ENCODE data around the gene PALM. TPM values are rescaled to one million over a fixed set of nuclear protein-coding genes. Genes with fewer than 3 reads are reported as not detected.
A peak's percentile ranks its signal among the peaks of the same experiment; 100 is the strongest.

PALM gene
- total and polyA plus RNA-seq, 9 of the 15 experiments (the other 6 are each of a cell fraction or from before 2014, with no cell fraction given): 0.04 to 6.6 (median 1.7) TPM

DNA sequence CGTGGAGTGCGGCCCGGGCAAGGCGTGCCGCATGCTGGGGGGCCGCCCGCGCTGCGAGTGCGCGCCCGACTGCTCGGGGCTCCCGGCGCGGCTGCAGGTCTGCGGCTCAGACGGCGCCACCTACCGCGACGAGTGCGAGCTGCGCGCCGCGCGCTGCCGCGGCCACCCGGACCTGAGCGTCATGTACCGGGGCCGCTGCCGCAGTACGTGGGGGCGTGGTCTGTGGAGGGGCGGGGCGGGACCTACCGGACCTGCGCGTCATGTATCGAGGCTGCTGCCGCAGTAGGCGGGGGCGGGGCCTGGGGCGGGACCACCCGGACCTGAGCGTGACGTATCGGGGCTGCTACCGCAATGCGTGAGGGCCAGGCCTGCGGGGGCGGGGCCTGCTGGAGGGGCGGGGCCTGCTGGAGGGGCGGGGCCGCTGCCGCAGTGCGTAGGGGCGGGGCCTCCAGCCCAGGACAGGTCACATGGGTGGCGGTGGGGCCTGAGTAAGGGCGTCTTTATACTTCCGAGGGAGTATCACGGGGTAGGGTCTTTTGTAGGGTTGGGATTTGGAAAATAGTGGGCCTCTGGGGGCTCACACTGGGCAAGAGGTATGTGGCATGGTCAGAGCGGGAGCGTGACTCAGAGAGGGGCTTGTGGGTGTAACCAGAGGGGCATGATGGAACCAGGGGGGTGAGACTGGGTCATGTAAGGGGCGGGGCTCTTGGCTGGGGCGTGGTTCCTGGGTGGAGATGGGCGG lies 28.3 kb upstream of the PALM start (continued):
- TF ChIP-seq, protein P1, sequence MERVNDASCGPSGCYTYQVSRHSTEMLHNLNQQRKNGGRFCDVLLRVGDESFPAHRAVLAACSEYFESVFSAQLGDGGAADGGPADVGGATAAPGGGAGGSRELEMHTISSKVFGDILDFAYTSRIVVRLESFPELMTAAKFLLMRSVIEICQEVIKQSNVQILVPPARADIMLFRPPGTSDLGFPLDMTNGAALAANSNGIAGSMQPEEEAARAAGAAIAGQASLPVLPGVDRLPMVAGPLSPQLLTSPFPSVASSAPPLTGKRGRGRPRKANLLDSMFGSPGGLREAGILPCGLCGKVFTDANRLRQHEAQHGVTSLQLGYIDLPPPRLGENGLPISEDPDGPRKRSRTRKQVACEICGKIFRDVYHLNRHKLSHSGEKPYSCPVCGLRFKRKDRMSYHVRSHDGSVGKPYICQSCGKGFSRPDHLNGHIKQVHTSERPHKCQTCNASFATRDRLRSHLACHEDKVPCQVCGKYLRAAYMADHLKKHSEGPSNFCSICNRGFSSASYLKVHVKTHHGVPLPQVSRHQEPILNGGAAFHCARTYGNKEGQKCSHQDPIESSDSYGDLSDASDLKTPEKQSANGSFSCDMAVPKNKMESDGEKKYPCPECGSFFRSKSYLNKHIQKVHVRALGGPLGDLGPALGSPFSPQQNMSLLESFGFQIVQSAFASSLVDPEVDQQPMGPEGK (CRISPR knock-in tag; IDR thresholded peaks at IDR 0.05; ENCODE audit: borderline replicate concordance): 0 out of 2 replicates have a peak, but pooled peaks have one; percentile 56
- TF ChIP-seq DPF2 (IDR thresholded peaks at IDR 0.05) (peak; percentile 83), ATF3 (IDR thresholded peaks at IDR 0.05) (peak; percentile 67), ATF3 (CRISPR knock-in tag; conservative IDR thresholded peaks at IDR 0.05) (no peak), MYNN (IDR thresholded peaks at IDR 0.05) (no peak), MYNN (CRISPR knock-in tag; IDR thresholded peaks at IDR 0.05) (no peak), KLF16 (IDR thresholded peaks at IDR 0.05) (no peak), ZBTB7A (IDR thresholded peaks at IDR 0.05; ENCODE audit: borderline replicate concordance, control insufficient read depth, low read depth, low read length) (peak; percentile 90), ZNF75A (CRISPR knock-in tag; IDR thresholded peaks at IDR 0.05) (no peak), ZFP91 (CRISPR knock-in tag; IDR thresholded peaks at IDR 0.05) (no peak), RB1 (IDR thresholded peaks at IDR 0.05; ENCODE audit: low read depth) (peak; percentile 95), IRF1 (CRISPR knock-in tag; IDR thresholded peaks at IDR 0.05; ENCODE audit: borderline replicate concordance) (no peak), TFE3 (CRISPR knock-in tag; IDR thresholded peaks at IDR 0.05) (peak; percentile 49), SMARCE1 (IDR thresholded peaks at IDR 0.05) (peak; percentile 65), NFE2 (IDR thresholded peaks at IDR 0.05; ENCODE audit: low read depth) (0 out of 2 replicates have a peak, but pooled peaks have one; percentile 0), ATF4 (CRISPR knock-in tag; IDR thresholded peaks at IDR 0.05) (peak; percentile 56; the same call in 1 of the 2 replicates), ESRRA (IDR thresholded peaks at IDR 0.05; ENCODE audit: borderline replicate concordance, low read depth) (peak; percentile 61; the same call in 1 of the 2 replicates)
- TF ChIP-seq, protein P2, sequence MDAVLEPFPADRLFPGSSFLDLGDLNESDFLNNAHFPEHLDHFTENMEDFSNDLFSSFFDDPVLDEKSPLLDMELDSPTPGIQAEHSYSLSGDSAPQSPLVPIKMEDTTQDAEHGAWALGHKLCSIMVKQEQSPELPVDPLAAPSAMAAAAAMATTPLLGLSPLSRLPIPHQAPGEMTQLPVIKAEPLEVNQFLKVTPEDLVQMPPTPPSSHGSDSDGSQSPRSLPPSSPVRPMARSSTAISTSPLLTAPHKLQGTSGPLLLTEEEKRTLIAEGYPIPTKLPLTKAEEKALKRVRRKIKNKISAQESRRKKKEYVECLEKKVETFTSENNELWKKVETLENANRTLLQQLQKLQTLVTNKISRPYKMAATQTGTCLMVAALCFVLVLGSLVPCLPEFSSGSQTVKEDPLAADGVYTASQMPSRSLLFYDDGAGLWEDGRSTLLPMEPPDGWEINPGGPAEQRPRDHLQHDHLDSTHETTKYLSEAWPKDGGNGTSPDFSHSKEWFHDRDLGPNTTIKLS (IDR thresholded peaks at IDR 0.05; ENCODE audit: borderline replicate concordance, low read depth): 0 out of 2 replicates have a peak, but pooled peaks have one; percentile 30

All from K562 (cell line).